Fibroblast of peridontal ligament (primary cell): Measurements from ENCODE around the gene CMTR1.
A peak's percentile ranks its signal among the peaks of the same experiment; 100 is the strongest.
"Not testable (repeated sequence)": the region's sequence is repeated elsewhere in the genome, so short reads cannot be mapped to it uniquely, and the experiment has no call there.

ENCODE experiments used
- DNase-seq: peaks from one replicate; pipeline ENCODE4 v3.0.0-alpha.2; 2010; ENCODE audit errors: extremely low read depth

CMTR1 gene, protein sequence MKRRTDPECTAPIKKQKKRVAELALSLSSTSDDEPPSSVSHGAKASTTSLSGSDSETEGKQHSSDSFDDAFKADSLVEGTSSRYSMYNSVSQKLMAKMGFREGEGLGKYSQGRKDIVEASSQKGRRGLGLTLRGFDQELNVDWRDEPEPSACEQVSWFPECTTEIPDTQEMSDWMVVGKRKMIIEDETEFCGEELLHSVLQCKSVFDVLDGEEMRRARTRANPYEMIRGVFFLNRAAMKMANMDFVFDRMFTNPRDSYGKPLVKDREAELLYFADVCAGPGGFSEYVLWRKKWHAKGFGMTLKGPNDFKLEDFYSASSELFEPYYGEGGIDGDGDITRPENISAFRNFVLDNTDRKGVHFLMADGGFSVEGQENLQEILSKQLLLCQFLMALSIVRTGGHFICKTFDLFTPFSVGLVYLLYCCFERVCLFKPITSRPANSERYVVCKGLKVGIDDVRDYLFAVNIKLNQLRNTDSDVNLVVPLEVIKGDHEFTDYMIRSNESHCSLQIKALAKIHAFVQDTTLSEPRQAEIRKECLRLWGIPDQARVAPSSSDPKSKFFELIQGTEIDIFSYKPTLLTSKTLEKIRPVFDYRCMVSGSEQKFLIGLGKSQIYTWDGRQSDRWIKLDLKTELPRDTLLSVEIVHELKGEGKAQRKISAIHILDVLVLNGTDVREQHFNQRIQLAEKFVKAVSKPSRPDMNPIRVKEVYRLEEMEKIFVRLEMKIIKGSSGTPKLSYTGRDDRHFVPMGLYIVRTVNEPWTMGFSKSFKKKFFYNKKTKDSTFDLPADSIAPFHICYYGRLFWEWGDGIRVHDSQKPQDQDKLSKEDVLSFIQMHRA

DNA sequence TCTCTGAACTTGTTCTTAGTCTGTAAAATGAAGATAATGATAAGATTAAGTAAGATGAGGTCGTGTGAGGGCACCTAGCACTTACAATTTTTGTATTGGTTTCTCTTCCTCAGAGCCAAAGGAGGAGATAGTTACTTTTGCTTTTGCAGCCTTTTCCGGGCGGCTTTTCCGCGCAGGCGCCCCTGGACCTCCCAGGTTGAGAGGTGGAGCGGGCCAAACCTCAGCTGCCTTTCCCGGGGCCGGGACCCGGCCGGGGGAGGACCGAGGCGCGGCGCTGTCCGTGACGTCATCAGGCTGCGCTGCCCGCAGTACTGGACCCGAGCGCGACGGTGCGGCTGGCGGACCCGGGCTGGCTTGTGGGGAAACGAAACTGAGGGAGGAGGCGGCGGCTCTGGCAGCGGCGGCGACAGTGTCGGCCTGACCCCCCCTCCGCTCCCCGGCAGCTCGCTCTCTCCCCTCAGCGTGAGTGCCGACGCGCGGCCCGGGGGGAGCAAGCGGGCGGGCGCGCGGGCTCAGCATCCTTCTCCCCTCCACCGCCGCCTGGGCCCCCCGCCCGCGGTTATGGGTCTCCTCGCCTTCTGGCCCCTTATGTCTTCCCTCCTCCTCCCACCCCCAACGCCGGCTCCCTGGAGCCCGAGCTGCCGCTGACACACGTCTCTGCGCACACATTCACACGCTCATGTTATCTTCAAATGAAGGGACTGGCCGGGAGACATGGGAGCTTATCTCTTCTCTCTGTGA is at the start of gene CMTR1:
Gene CMTR1, plus strand, starts transcription at position 306 of the 741 bp plus-strand sequence. CDS start 2,409 bp downstream, outside the sequence.
- peak; percentile 85 for DNase-seq

DNA sequence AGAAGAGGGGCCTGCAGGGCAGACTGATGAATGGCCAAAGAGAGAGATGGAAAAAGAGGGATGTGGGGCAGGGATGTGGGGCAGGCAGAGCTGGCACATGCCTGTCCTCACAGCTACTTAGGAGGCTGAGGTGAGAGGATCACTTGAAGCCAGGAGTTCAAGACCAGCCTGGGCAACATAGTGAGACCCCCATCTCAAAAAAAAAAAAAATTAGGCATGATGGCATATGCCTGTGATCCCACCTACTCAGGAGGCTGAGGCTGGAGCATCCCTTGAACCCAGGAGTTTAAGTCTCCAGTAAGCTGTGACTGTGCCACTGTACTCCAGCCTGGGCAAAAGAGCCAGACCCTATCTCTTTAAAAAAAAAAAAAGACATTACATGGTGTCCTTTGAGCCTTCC is 44.4 kb upstream of the CMTR1 start:
- no peak for DNase-seq

DNA sequence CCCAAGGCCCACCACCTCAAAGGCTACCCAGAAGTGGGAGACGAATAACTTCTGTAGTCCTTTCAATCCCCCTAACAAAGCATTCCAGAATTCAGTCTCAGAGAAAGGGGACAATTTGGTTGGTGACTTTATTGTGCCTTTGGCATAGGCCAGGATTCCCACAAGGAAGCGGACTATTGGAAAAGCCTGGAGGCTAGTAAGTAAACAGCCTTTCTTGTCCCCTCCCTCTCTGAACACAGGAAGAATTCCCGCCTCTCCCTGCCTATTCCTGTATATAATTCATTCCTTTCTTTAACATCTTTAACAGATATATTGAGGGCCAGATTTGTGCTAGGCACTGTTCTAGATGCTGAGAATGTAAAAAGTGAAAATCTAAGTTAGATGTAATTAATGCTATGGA is 43.2 kb upstream of the CMTR1 start:
- DNase-seq = no peak

DNA sequence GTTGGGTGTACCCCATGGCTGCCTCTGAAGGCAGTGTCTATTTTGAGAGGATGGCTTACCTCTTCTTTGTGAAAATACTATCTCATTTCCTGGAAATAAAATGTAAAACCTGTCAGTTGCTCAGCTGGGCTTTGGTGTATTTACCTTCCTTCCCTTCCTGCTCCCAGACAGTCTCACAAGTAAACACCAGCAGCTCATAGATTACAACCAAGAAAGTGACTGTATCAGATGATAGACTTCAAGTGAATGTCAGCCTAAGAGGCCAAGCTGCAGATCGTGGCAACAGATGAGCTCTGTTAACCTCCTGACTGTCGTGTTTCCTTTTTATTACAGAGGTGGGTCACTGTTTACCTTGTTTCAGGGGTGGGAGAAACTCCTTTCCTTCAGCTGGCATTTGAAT is 41.9 kb upstream of the CMTR1 start:
- no peak for DNase-seq

DNA sequence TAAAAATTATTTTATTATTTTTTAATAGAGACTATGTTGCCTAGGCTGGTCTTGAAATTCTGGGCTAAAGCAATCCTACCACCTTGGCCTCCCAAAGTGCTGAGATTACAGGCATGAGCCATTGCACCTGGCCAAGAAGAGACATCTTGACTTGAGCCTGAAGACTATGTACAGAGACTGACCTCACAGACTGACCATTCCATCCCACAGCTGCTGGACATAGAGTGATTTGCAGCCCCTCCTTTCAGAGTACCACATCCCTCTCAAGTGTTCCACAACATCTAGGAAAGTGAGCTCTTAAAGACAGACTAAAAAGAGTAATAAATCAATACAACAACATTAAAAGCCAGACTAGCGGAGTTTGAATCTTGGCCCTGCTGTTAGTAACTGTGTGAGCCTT is 40.2 kb upstream of the CMTR1 start:
- DNase-seq = no peak

DNA sequence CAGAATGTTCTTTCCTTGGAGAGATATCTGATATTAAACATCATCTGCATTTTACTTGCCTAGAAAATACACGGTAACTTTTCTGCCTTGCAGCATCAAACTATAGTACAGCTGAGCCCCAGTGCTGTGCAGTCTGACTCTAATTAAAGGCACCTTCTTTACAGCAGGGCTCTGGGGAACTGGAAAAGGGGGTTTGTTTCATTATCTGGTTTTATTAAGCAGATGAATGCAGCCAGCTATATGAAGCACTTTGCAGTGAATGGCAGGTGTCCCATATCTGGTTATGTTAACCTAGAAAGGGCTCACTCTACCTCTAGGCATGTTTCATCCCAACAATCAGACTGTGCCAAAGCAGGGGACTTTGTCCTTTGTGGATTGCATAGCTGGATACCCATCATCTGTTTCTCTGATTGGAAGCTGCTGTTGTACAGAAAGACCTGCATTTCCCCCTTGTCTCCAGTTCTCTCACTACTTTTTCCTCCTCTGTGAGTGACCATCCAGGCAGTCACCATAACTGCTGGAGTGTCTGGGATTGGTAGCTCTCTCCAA is 39.6 kb upstream of the CMTR1 start:
- DNase-seq = no peak

DNA sequence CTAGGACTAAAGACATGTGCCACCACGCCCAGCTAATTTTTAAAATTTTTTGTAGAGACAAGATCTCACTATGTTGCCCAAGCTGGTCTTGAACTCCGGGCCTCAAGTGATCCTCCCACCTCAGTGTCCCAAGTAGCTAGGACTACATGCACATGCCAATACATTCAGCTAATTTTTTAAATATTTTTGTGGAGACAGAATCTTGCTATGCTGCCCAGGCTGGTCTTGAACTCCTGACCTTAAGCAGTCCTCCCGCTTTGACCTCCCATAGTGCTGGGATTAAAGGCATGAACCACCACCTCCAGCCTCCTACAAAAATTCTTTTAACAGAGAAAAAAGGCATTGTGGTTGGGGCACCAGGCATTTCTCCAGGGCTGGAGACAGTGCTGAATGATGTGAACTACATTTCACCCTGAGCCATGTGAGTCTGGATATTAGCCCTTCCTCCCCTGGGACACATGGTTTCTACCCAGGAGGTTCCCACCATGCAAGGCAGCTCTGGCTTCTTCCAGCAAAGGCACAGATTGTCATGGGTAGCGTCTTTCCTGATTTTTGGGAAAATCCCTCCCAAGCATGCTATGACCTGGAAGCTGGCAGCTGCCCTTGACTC is 36.3 kb upstream of the CMTR1 start:
- DNase-seq = peak; percentile 67

DNA sequence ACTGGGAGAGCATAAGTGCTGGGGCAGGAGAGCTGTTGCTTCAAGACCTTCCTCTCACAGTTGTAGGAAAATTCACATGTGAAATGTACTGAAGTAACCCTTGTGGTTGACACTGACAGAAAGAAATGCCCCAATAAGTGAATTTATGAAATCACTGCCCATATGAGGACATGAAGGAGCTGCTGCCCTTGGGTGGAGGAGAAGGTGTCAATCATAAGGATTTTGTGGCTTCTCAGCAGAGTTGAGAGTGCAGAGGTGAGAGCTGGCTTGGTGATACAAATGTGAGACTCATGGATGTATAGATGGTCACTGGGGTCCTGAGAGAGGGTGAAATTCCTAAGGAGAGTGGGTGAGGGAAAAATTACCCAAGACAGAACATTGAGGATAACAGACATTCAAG is 33.9 kb upstream of the CMTR1 start:
- no peak for DNase-seq

DNA sequence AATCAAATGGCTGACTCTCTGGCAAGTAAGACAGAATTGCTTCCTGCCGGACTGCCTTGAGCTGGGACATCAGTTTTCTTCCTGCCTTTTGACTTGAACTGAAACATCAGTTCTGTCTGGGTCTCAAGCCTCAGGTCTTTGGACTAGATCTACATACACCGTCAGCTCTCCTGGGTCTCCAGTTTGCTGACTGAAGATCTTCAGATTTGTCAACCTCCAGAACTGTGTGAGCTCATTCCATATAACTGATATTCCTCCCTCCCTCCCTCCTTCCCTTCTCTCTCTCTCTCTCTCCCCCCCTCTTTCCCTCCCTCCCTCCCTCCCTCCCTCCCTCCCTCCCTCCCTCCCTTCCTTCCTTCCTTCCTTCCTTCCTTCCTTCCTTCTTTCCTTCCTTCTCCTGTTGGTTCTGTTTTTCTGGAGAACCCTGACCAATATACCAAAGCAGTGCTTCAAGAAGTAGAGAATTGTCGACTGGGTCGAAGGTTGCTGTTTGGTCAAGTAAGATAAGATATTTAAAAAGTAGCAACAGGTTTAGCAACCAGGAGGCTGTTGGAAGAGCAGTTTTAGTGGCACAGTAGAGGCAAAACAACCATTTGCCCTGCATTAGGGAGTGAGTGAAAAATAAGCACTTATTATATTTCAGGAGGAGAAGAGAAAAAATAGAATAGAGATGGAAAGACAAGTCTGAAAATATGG is 33.1 kb upstream of the CMTR1 start:
- DNase-seq = no peak

DNA sequence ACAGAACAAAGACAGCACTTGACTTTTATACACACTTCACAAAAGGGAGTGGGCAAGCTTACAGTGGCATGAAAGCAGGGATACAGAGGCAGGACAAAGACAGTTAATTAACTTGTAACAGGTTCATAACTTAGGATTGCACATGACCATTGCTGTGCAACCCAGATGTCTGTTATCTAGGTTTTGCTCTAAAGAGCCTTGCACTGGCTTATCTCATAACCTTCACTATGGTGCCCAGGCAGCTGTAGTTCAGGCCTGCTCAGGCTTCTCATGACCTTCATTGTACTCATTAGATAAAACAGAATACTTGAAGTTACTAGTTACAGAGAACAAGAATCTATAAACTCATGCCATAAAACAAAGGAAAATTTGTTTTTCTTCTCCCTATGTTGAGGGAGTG is 31.4 kb upstream of the CMTR1 start:
- not testable (repeated sequence) for DNase-seq

DNA sequence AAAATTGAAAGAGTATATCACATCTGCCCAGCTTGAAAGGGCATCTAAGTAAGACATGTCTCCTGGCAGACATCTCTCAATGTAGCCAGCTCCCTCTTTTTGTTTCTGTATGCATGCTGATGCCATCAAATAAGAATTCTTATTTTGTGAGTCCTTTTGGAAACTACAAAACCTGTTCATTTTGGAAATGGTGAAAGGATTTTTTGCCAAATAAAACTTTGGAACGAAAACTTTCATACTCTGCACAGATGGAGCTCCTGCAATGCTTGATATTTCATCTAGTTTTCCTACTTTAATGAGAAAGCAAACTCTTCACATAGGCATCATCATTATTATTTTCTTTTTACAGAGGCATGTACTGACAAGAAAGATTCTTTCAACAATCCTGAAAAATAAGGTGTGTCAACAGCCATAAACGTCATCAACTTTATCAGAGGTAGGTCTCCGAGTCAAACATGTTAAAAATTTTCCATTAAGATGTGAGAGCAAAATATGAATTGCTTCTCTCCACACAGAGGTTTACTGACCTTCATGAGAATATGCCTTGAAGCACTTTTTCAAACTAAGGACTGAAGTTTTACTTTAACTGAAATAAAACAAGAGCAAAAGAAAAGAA is 26.2 kb upstream of the CMTR1 start:
- DNase-seq = no peak

DNA sequence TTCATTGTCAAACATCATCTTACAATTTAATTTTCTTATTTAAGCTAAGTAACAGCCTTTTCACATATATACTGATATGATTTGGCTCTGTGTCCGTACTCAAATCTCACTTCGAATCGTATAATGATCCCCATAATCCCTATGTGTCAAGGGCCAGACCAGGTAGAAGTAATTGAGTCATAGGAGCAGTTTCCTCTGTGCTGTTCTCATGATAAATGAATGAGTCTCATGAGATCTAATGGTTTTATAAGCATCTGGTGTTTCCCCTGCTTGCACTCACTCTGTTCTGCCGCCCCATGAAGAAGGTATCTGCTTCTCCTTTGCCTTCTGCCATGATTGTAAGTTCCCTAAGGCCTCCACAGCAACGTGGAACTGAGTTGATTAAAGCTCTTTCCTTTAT is 25.1 kb upstream of the CMTR1 start:
- DNase-seq = no peak

DNA sequence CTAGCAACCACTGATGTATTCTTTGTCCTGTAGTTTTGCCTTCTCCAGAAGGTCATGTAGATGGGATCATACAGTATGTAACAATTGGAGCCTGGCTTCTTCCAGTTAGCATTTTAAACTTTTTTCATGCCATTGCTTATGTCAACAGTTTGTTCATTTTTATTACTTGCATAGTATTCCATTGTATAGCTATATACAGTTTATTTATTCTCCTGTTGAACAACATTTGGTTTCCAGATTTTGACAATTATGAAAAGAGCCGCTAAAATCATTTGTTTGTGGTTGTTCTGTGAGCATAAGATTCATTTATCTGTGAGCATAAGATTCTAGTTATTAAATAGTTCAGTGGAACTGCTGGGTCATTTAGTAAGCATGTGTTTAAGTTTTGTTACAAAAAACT is 23.5 kb upstream of the CMTR1 start:
- no peak for DNase-seq

DNA sequence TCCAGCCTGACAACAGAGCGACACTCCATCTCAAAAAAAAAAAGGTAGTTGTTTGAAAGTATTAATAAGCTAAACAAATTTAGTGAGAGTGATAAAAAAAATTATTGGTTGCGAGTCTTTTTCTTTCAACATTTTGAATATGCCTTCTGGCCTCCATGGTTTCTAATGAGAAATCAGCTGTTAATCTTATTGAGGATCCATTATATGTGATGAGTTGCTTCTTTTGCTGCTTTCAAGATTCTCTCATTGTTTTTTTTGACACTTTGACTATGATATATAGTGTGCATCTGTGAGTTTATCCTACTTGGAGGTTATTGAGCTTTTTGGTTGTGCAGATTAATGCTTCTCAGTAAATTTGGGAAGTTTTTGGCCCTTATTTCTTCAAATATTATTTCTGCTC is 15.6 kb upstream of the CMTR1 start:
- DNase-seq = no peak

DNA sequence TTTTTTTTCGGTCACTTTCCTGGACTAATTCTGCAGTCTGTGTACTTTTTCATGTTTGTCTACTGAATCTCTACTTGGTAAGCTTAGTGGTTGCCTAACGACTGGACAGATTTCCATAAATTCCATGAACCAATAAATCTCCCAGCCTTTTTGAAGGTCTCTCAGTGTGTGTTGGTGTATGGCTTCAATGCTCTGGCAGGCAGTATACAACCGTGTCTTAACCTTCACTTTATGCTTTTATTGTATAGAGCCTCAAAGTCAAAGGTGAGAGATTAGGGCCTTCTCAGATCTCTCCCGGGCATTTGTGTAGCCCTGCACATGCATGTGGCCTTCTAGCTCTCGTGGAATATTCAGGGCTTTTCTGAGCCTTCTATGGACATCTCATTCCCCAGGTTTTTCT is 14.3 kb upstream of the CMTR1 start:
- DNase-seq = no peak

DNA sequence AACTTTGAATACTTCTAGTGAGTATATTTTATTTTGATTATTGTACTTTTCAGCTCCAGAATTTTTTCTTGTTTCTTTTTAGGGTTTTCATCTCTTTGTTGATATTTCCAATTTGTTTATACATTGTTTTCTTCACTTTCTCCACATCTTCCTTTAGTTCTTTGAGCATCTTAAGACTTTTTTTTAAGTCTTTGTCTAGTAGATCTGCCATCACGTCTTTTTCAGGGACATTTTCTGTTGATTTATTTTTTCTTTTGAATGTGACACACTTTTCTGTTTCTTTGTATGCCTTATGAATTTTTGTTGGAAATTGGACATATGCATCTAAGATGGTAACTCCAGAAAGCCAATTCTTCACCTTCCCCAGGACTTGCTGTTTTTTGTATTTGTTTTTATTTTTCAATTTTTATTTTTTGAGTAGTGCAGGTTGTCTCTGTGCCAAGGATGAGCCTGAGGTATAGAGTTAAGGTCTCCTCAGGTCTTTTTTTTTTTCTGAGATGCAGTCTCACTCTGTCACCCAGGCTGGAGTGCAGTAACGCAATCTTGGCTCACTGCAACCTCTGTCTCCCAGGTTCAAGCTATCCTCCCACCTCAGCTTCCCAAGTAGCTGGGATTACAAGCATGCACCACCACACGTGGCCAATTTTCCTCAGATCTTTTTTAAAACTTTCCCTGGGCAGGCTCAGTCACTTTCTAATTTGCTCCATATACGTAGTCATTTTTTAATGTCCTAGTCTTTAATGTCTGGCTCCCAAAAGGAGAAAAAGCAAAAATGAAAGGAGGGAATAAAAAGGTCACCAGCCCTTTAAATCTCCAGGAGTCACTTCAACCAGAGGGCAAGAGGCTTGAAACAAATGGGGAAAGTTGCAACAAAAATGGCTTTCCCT is 6.7 kb upstream of the CMTR1 start:
- DNase-seq = no peak

DNA sequence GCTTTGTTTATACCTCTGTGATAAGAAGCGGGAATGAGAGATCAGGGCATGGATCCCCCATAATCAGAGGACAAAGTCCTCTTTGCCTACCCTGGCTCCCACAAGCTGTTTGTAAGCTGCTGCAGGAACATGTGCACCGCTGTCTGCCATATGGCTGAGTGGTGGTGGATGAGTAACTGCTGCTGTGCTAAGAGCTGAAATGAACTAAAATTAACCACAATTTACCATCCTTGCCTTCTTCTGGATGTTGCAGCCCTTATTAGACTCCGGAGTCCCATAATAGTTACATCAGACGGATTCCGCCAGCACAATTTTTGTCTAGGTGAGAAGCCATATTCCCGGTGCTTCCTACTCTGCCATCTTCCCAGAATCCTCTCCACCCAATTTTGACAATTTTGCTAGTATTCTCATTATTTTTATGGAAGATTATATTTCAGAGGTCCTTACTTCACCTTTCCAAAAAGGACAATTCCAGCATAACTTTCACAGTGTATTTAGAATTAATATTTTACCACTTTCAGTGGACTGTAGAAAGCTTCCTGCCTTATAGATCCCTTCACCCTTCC is 6.0 kb upstream of the CMTR1 start:
- no peak for DNase-seq

DNA sequence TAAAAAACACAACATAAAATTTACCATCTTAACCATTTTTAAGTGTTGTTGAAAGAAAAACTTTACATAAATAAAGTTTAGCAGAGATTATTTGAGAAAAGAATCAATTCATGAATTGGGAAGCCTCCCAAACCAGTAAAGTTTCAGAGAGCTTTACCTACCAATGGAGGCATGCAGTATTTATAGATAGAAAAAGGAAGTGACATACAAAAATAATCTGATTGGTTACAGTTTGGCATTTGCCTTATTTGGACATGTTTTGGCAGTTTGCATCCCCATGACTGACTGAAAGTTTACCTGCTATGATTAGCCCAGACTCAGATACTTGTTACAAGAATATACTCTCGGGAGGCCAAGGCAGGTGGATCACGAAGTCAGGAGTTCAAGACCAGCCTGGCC is 3.7 kb upstream of the CMTR1 start:
- DNase-seq = no peak

DNA sequence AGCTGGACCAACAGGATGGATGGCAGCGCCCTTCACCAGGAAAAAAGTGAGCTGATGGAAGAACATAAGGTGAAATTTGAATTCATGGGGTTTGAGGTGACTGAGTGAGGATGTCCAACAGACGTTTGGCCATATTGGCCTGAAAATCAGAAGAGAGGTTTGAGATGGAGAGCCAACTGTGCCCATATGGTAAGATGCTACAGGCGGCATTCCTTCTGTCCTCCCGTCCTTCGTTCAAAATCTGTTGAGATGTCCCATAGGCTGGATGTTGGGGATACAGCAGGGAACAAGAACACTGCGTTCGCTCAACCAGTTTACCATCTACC is 468 bp upstream of the CMTR1 start:
- DNase-seq = no peak
